GM12878 (cell line): ENCODE data around the gene DAB2IP. TPM values are rescaled to one million over a fixed set of nuclear protein-coding genes. Genes with fewer than 3 reads are reported as not detected.

Experiments used
- BCL11A ChIP-seq: IDR thresholded peaks from 2 replicates; pipeline ENCODE4 v1.6.1; 2011; ENCODE audit warnings: low read depth, low read length
- CUX1 ChIP-seq: IDR thresholded peaks from 2 replicates; pipeline ENCODE4 v1.6.1; 2012; ENCODE audit warnings: improper control_type of control experiment, low read depth, low read length; ENCODE audit not compliant: insufficient replicate concordance
- IRF3 ChIP-seq: fragments of 450-650 bp; IDR thresholded peaks from 2 replicates; pipeline ENCODE4 v1.6.1; 2014; ENCODE audit warnings: mild to moderate bottlenecking
- MEF2A ChIP-seq: IDR thresholded peaks from 2 replicates; pipeline ENCODE4 v1.6.1; 2011; ENCODE audit warnings: low read depth, mild to moderate bottlenecking, low read length, moderate library complexity; ENCODE audit not compliant: insufficient read depth
- MEF2B ChIP-seq: fragments of 450-650 bp; IDR thresholded peaks from 2 replicates; pipeline ENCODE4 v1.6.1; 2018; ENCODE audit warnings: mild to moderate bottlenecking, moderate library complexity; ENCODE audit not compliant: partially characterized antibody, poor library complexity, severe bottlenecking
- NFXL1 ChIP-seq: fragments of 450-650 bp; IDR thresholded peaks from 2 replicates; pipeline ENCODE4 v1.6.1; 2017; ENCODE audit warnings: antibody characterized with exemption, mild to moderate bottlenecking, borderline replicate concordance
- NR2F1 ChIP-seq: fragments of 450-650 bp; conservative IDR thresholded peaks from 2 replicates; pipeline ENCODE4 v1.6.1; 2017; ENCODE audit warnings: mild to moderate bottlenecking
- POU2F2 ChIP-seq: IDR thresholded peaks from 3 replicates; pipeline ENCODE4 v1.6.1; 2011; ENCODE audit warnings: low read depth, mild to moderate bottlenecking, low read length, borderline replicate concordance
- RAD51 ChIP-seq: fragments of 450-650 bp; IDR thresholded peaks from 2 replicates; pipeline ENCODE4 v1.6.1; 2016; ENCODE audit warnings: moderate library complexity, mild to moderate bottlenecking, inconsistent platforms
- SMC3 ChIP-seq: IDR thresholded peaks from 2 replicates; pipeline ENCODE4 v1.6.1; 2011; ENCODE audit warnings: low read length, improper control_type of control experiment, borderline replicate concordance
- SREBF2 ChIP-seq: IDR thresholded peaks from 2 replicates; pipeline ENCODE4 v1.6.1; 2012; ENCODE audit warnings: mild to moderate bottlenecking, low read length
- TAF1 ChIP-seq: IDR thresholded peaks from 2 replicates; pipeline ENCODE4 v1.6.1; 2011; ENCODE audit warnings: mild to moderate bottlenecking, low read depth, low read length, borderline replicate concordance
- USF1 ChIP-seq: IDR thresholded peaks from 2 replicates; pipeline ENCODE4 v1.6.1; 2011; ENCODE audit warnings: borderline replicate concordance, low read depth, mild to moderate bottlenecking, moderate library complexity, mixed read lengths, low read length; ENCODE audit not compliant: insufficient read depth; ENCODE audit errors: extremely low read length
- ZBTB33 ChIP-seq: fragments of 450-650 bp; IDR thresholded peaks from 2 replicates; pipeline ENCODE4 v1.6.1; 2017; ENCODE audit warnings: mild to moderate bottlenecking
- polyA plus RNA-seq, 11 experiments: library from polyadenylated mRNA; depleted of rRNA in 4 of 11; unstranded in 6 of 11; stranded (reverse) in 5 of 11; fragments of >200 nt; fragmentation: Nextera tagmentation in 4 of 11; fragmentation: Illumina TruSeq in 1 of 11; extraction: Ambion mirVana in 4 of 11; extraction: Trizol in 1 of 11; gene quantifications; 1 replicate in 1 of 11; 2 replicates in 10 of 11; pipeline versions ENCODE4 v1.2.1 to v1.2.3, GENCODE V29; 2011 to 2016; ENCODE audit warnings: inconsistent platforms in 2 of 11, missing spikeins in 2 of 11, low read depth in 1 of 11
- total RNA-seq, 4 experiments: library from RNA; depleted of rRNA in 3 of 4; stranded (reverse); fragments of >200 nt in 3 of 4; fragmentation: Illumina TruSeq in 1 of 4; extraction: Trizol in 1 of 4; gene quantifications; 2 replicates each; pipeline versions ENCODE4 v1.2.1 to v1.2.3, GENCODE V29; 2013 to 2021

The DAB2IP gene
- total and polyA plus RNA-seq, 10 of the 15 experiments (the other 5 are each of a cell fraction or from before 2014, with no cell fraction given) = 0.03 to 0.38 (median 0.14) TPM; not detected in 6

- TF ChIP-seq IRF3 (no peak), NR2F1 (no peak), RAD51 (no peak), NFXL1 (no peak), TAF1 (no peak), CUX1 (no peak), BCL11A (no peak), SREBF2 (no peak), SMC3 (no peak), USF1 (no peak), ZBTB33 (no peak), MEF2A (no peak), POU2F2 (no peak), MEF2B (no peak)
Observed at GRCh38 chr9:121709798-121710197, 58.4 kb downstream of the DAB2IP start (continued).
